K562 (cell line): Measurements from ENCODE around the gene SYT6. TPM values are rescaled to one million over a fixed set of nuclear protein-coding genes. Genes with fewer than 3 reads are reported as not detected.

ENCODE experiments used
- ADNP ChIP-seq: fragments of 200-800 bp; sonication (Bioruptor generic); IDR thresholded peaks from 2 replicates; pipeline ENCODE4 v1.6.1; 2016; ENCODE audit warnings: missing genetic modification characterization, missing compliant biosample characterization
- DPF2 ChIP-seq: fragments of 450-650 bp; IDR thresholded peaks from 2 replicates; pipeline ENCODE4 v1.6.1; 2016
- E2F3 ChIP-seq: fragments of 250-450 bp; sonication (Bioruptor Pico); IDR thresholded peaks from 2 replicates; pipeline ENCODE4 v1.4.0; 2020; ENCODE audit warnings: mild to moderate bottlenecking
- JUND ChIP-seq, 2 experiments: IDR thresholded peaks; 2 replicates in 1 of 2; 3 replicates in 1 of 2; pipeline ENCODE4 v1.6.1; 2011; ENCODE audit warnings: borderline replicate concordance in 2 of 2, low read depth in 2 of 2, low read length in 2 of 2, improper control_type of control experiment in 1 of 2, missing biosample characterization in 1 of 2, missing genetic modification characterization in 1 of 2, missing genetic modification reagents in 1 of 2
- KDM1A ChIP-seq, 2 experiments: fragments of 450-650 bp; IDR thresholded peaks; 2 replicates each; pipeline ENCODE4 v1.6.1; 2016; ENCODE audit warnings: mild to moderate bottlenecking in 2 of 2
- KDM5B ChIP-seq: fragments of 200-600 bp; sonication (generic); IDR thresholded peaks from 2 replicates; pipeline ENCODE4 v1.6.1; 2012; ENCODE audit warnings: low read depth, mild to moderate bottlenecking, moderate library complexity, low read length, control low read depth, inconsistent platforms; ENCODE audit not compliant: insufficient replicate concordance
- KLF16 ChIP-seq: IDR thresholded peaks from 2 replicates; pipeline ENCODE4 v1.6.1; 2016; ENCODE audit warnings: antibody characterized with exemption
- KLF6 ChIP-seq: fragments of 250-450 bp; sonication (Bioruptor Pico); IDR thresholded peaks from 2 replicates; pipeline ENCODE4 v1.4.0; 2020; ENCODE audit warnings: mild to moderate bottlenecking, moderate library complexity, borderline replicate concordance
- NCOA2 ChIP-seq, 2 experiments: fragments of 450-650 bp; IDR thresholded peaks; 2 replicates each; pipeline ENCODE4 v1.6.1; 2018; ENCODE audit warnings: mild to moderate bottlenecking in 2 of 2, moderate library complexity in 1 of 2; ENCODE audit not compliant: partially characterized antibody in 2 of 2
- NCOA6 ChIP-seq: fragments of 450-650 bp; IDR thresholded peaks from 2 replicates; pipeline ENCODE4 v1.6.1; 2017; ENCODE audit warnings: mild to moderate bottlenecking
- NELFE ChIP-seq: IDR thresholded peaks from 2 replicates; pipeline ENCODE4 v1.6.1; 2011; ENCODE audit warnings: mild to moderate bottlenecking; ENCODE audit not compliant: insufficient read depth, insufficient read length
- PURB ChIP-seq: sonication (generic); formaldehyde crosslinking; IDR thresholded peaks from 2 replicates; pipeline ENCODE4 v1.9.0; 2021; ENCODE audit warnings: low read depth, mild to moderate bottlenecking, missing genetic modification reagents
- RUNX1 ChIP-seq: sonication (generic); IDR thresholded peaks from 2 replicates; pipeline ENCODE4 v1.6.1; 2016; ENCODE audit warnings: antibody characterized with exemption, low read depth
- SMARCA4 ChIP-seq: fragments of 450-650 bp; IDR thresholded peaks from 2 replicates; pipeline ENCODE4 v1.6.1; 2016
- TAL1 ChIP-seq: fragments of 450-650 bp; IDR thresholded peaks from 2 replicates; pipeline ENCODE4 v1.6.1; 2016; ENCODE audit warnings: mild to moderate bottlenecking
- ZC3H4 ChIP-seq: sonication (generic); formaldehyde crosslinking; IDR thresholded peaks from 2 replicates; pipeline ENCODE4 v1.9.0; 2021; ENCODE audit warnings: missing genetic modification reagents, borderline replicate concordance
- ZMIZ1 ChIP-seq, 2 experiments: fragments of 150-350 bp in 1 of 2; IDR thresholded peaks; 2 replicates each; pipeline ENCODE4 v1.6.1; 2012 to 2016; ENCODE audit warnings: low read depth in 2 of 2, low read length in 2 of 2, mild to moderate bottlenecking in 1 of 2, moderate library complexity in 1 of 2
- ZNF146 ChIP-seq: IDR thresholded peaks from one replicate; pipeline ENCODE4 v1.6.1; 2018; ENCODE audit warnings: missing compliant biosample characterization; ENCODE audit not compliant: unreplicated experiment
- ZNF311 ChIP-seq: fragments of 250-450 bp; sonication (Bioruptor Pico); IDR thresholded peaks from 2 replicates; pipeline ENCODE4 v1.4.0; 2020; ENCODE audit warnings: mild to moderate bottlenecking, moderate library complexity
- ZNF398 ChIP-seq: fragments of 250-450 bp; sonication (Bioruptor Pico); IDR thresholded peaks from 2 replicates; pipeline ENCODE4 v1.8.0; 2021; ENCODE audit warnings: moderate library complexity, mild to moderate bottlenecking, inconsistent platforms
- ZNF766 ChIP-seq: fragments of 200-800 bp; sonication (Bioruptor generic); conservative IDR thresholded peaks from 2 replicates; pipeline ENCODE4 v1.6.1; 2016; ENCODE audit warnings: missing genetic modification characterization, missing compliant biosample characterization
- polyA plus RNA-seq, 8 experiments: library from polyadenylated mRNA; depleted of rRNA in 4 of 8; stranded (reverse) in 5 of 8; unstranded in 3 of 8; fragments of >200 nt; fragmentation: Nextera tagmentation in 2 of 8; fragmentation: Illumina TruSeq in 1 of 8; extraction: Ambion mirVana in 2 of 8; extraction: Trizol in 1 of 8; gene quantifications; 2 replicates each; pipeline versions ENCODE4 v1.2.1 to v1.2.3, GENCODE V29; 2011 to 2014; ENCODE audit warnings: inconsistent platforms in 1 of 8, missing spikeins in 1 of 8
- total RNA-seq, 7 experiments: library from RNA; depleted of rRNA in 6 of 7; stranded (reverse); fragments of >200 nt in 6 of 7; fragmentation: Illumina TruSeq in 2 of 7; extraction: Trizol in 2 of 7; gene quantifications; 2 replicates each; pipeline versions ENCODE4 v1.2.1 to v1.2.3, GENCODE V29; 2011 to 2021; ENCODE audit warnings: low replicate concordance in 1 of 7
- TF ChIP-seq, protein P1 (sequence below): sonication (generic); formaldehyde crosslinking; IDR thresholded peaks from 2 replicates; pipeline ENCODE4 v1.8.1; 2023; ENCODE audit warnings: mild to moderate bottlenecking, missing genetic modification reagents

SYT6 gene
- total and polyA plus RNA-seq, 9 of the 15 experiments (the other 6 are each of a cell fraction or from before 2014, with no cell fraction given): 0.06 TPM; not detected in 8

- TF ChIP-seq E2F3 (CRISPR knock-in tag) (no peak), ZC3H4 (CRISPR knock-in tag) (no peak), KLF6 (no peak), NCOA6 (no peak), ZNF398 (CRISPR knock-in tag) (no peak), ZNF311 (no peak), KDM5B (no peak), NCOA2 (IDR thresholded peaks at IDR 0.05; ENCODE audit: partially characterized antibody in 2 of 2) (no peak), KDM1A (IDR thresholded peaks at IDR 0.05) (peak; percentile 73 to 78), ZNF766 (CRISPR knock-in tag) (no peak), SMARCA4 (peak; percentile 91), KLF16 (peak; percentile 61; the same call in 1 of the 2 replicates), JUND (IDR thresholded peaks at IDR 0.05; ENCODE audit: borderline replicate concordance, low read depth, low read length) (peak; percentile 23; the same call in 1 of the 2 replicates), JUND (tag; IDR thresholded peaks at IDR 0.05; ENCODE audit: borderline replicate concordance, low read depth, low read length) (peak; percentile 27; the same call in 1 of the 3 replicates), PURB (no peak), RUNX1 (no peak), NELFE (no peak), ZMIZ1 (IDR thresholded peaks at IDR 0.05; ENCODE audit: low read depth in 2 of 2, low read length in 2 of 2) (no peak), ADNP (tag) (0 out of 2 replicates have a peak, but pooled peaks have one; percentile 15), DPF2 (peak; percentile 90), ZNF146 (CRISPR knock-in tag) (no peak), TAL1 (peak; percentile 82)
- TF ChIP-seq, protein P1, sequence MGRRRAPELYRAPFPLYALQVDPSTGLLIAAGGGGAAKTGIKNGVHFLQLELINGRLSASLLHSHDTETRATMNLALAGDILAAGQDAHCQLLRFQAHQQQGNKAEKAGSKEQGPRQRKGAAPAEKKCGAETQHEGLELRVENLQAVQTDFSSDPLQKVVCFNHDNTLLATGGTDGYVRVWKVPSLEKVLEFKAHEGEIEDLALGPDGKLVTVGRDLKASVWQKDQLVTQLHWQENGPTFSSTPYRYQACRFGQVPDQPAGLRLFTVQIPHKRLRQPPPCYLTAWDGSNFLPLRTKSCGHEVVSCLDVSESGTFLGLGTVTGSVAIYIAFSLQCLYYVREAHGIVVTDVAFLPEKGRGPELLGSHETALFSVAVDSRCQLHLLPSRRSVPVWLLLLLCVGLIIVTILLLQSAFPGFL (CRISPR knock-in tag): no peak
Measured at GRCh38 chr1:114080511-114081436, 72.9 kb downstream of the SYT6 start (continued).
